Measurements from ENCODE around the gene SLC39A10. TPM values are rescaled to one million over a fixed set of nuclear protein-coding genes. Genes with fewer than 3 reads are reported as not detected.
"Not testable (repeated sequence)": the region's sequence is repeated elsewhere in the genome, so short reads cannot be mapped to it uniquely, and the experiment has no call there.

The SLC39A10 gene
- total and polyA plus RNA-seq, 8 donors = 0.15 to 22.0 (median 3.1) TPM

DNA sequence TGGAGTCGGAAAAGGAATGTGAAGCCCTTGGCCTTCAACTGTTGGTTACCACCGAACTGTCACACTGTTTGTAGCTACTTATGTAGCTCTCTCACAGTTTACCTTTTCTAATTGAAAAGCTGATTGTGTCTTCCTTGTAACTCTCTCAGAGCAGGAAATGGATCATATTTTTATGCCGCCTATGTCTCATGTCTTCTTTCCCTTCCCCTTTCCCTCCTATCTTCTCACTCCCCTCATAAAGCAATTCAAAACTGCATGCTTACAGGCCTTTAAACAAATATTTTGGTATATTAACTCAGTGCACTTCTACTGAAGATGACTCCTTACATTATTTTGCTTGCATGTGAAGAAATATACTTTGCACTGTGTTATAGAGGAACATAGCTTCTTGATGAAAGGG is 6.0 kb downstream of the SLC39A10 start:
- TF ChIP-seq, protein P1, sequence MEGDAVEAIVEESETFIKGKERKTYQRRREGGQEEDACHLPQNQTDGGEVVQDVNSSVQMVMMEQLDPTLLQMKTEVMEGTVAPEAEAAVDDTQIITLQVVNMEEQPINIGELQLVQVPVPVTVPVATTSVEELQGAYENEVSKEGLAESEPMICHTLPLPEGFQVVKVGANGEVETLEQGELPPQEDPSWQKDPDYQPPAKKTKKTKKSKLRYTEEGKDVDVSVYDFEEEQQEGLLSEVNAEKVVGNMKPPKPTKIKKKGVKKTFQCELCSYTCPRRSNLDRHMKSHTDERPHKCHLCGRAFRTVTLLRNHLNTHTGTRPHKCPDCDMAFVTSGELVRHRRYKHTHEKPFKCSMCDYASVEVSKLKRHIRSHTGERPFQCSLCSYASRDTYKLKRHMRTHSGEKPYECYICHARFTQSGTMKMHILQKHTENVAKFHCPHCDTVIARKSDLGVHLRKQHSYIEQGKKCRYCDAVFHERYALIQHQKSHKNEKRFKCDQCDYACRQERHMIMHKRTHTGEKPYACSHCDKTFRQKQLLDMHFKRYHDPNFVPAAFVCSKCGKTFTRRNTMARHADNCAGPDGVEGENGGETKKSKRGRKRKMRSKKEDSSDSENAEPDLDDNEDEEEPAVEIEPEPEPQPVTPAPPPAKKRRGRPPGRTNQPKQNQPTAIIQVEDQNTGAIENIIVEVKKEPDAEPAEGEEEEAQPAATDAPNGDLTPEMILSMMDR (IDR thresholded peaks at IDR 0.05) = no peak
- TF ChIP-seq POLR2A (IDR thresholded peaks at IDR 0.05) = no peak
- no peak for TF ChIP-seq EP300 (IDR thresholded peaks at IDR 0.05)
- TF ChIP-seq POLR2AphosphoS5 (IDR thresholded peaks at IDR 0.05) = no peak
- no peak overlapping the region for H3K4me3 ChIP-seq
- intact Hi-C loops (cut with DNase I; ENCODE audit: low total_unique reads) = no loop called here
- no peaks in the 10 kb centered on the region for H3K9me3 ChIP-seq
- WGBS, 5 donors = 72 to 81% (median 76%) methylated on average over 3 of the region's 3 CpGs
- no peak overlapping the region for H3K27ac ChIP-seq
- no peaks in the 10 kb centered on the region for H3K27me3 ChIP-seq
- peaks cover 20 to 45% (median 33%) of the 10 kb centered on the region in 4 donors for H3K4me1 ChIP-seq
- no peaks in the 10 kb centered on the region for H3K36me3 ChIP-seq
- DNase-seq = no peak

DNA sequence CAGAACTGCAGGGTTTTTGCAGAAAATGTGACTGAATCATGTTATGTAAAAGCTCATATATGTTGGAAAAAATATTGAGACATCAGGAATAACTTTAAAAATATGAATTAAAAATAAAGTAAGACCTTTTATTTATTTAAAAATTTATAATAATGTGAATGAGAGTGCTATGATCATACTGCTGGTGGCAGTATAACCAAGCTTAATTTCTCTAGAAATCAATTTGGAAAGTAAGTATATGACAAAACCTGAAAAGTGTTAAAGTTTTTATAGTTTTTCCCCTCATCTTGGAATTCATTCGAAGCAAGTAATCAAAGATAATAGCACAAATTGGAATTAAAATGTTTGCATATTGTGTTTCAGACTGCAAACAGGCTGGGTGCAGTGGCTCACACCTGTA is 7.5 kb downstream of the SLC39A10 start:
- no peaks in the 10 kb centered on the region for H3K36me3 ChIP-seq
- H3K4me3 ChIP-seq = no peak overlapping the region
- intact Hi-C loops (cut with DNase I; ENCODE audit: low total_unique reads) = no loop called here
- no peaks in the 10 kb centered on the region for H3K27me3 ChIP-seq
- H3K27ac ChIP-seq = no peak overlapping the region
- WGBS, 5 donors = 46 to 71% (median 55%) methylated on average over 1 of the region's 1 CpG
- TF ChIP-seq POLR2A (IDR thresholded peaks at IDR 0.05) (no peak), POLR2AphosphoS5 (IDR thresholded peaks at IDR 0.05) (no peak), EP300 (IDR thresholded peaks at IDR 0.05) (no peak)
- TF ChIP-seq, protein P1 (IDR thresholded peaks at IDR 0.05) = no peak
- H3K9me3 ChIP-seq = no peaks in the 10 kb centered on the region
- peaks cover 8 to 32% (median 20%) of the 10 kb centered on the region in 4 donors for H3K4me1 ChIP-seq
- no peak for DNase-seq

DNA sequence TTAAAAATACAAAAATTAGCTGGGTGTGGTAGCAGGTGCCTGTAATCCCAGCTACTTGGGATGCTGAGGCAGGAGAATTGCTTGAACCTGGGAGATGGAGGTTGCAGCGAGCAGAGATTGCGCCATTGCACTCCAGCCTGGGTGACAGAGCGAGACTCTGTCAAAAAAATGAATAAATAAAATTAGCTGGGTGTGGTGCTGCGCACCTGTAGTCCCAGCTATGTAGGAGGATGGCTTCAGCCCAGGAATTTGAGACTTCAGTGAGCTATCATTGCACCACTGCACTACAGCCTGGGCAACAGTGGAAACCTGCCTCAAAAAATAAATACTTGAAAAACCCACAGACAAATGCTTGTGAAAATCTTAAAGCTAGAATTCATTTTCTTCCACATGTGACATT is 8.1 kb downstream of the SLC39A10 start:
- DNase-seq; H3K27ac ChIP-seq; H3K9me3 ChIP-seq; intact Hi-C loops (cut with DNase I; ENCODE audit: low total_unique reads); H3K27me3 ChIP-seq; H3K4me3 ChIP-seq; H3K36me3 ChIP-seq: not testable (repeated sequence)
- H3K4me1 ChIP-seq = peaks cover 2 to 26% (median 13%) of the 10 kb centered on the region in 4 donors
- 81 to 92% (median 89%) methylated on average over 4 of the region's 4 CpGs for WGBS, 5 donors

DNA sequence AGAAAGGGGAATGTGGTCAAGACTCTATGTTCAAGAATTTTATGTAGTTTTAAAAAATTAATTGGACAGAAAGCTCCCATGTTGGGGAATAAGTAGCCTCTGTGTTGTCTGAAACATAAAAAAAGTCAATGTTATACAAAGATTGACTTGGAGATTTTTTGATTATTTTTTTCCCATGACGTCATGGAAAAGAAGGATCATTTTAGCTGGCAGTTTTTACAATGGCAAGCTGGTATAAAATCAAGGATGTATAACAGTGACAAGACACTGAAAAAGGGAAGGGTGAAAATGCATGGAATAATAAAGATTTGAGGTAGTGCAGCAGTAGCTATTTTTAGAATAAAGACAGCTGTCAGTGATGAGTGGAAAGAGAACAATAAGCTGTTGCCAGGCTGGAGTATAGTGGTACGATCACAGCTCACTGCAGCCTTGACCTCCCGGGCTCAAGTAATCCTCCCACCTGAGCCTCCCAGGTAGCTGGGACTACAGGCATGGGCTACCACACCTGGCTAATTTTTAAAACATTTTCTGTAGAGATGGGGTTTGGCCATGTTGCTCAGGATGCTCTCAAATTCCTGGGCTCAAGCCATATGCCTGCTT is 9.2 kb downstream of the SLC39A10 start:
- DNase-seq = no peak
- WGBS, 5 donors = 64 to 71% (median 68%) methylated on average over 3 of the region's 3 CpGs
- H3K4me3 ChIP-seq = no peak overlapping the region
- no peak for TF ChIP-seq POLR2AphosphoS5 (IDR thresholded peaks at IDR 0.05)
- TF ChIP-seq EP300 (IDR thresholded peaks at IDR 0.05) = no peak
- TF ChIP-seq POLR2A (IDR thresholded peaks at IDR 0.05) = no peak
- no peaks in the 10 kb centered on the region for H3K36me3 ChIP-seq
- no peaks in the 10 kb centered on the region for H3K27me3 ChIP-seq
- no peaks in the 10 kb centered on the region for H3K9me3 ChIP-seq
- no peak overlapping the region for H3K27ac ChIP-seq
- H3K4me1 ChIP-seq = peaks cover 0 to 18% (median 8%) of the 10 kb centered on the region in 4 donors
- intact Hi-C loops (cut with DNase I; ENCODE audit: low total_unique reads) = no loop called here

DNA sequence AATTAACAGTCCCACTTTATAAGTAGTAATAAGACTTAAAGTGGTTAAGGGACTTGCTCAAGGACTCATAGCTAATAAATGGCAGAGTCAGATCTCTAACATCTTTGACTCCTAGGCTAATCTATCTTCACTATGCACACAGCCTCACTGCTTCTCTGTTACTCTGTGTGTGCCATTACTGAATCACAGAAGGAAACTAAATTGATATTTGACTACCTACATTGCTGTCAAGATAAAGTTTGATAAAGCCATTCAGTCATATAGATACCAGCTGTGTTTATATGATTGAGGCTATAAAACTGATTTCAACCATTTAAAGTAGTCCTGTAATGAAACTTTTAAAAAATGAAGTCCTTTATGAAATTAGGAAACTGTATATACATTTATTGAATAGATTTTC is 10.9 kb downstream of the SLC39A10 start:
- no peak for DNase-seq
- no peaks in the 10 kb centered on the region for H3K27me3 ChIP-seq
- no peak overlapping the region for H3K27ac ChIP-seq
- no peaks in the 10 kb centered on the region for H3K9me3 ChIP-seq
- H3K36me3 ChIP-seq = no peaks in the 10 kb centered on the region
- peaks cover 0 to 11% (median under 1%) of the 10 kb centered on the region in 4 donors for H3K4me1 ChIP-seq
- no peak overlapping the region for H3K4me3 ChIP-seq
- intact Hi-C loops (cut with DNase I; ENCODE audit: low total_unique reads) = no loop called here
- no peak for TF ChIP-seq POLR2AphosphoS5 (IDR thresholded peaks at IDR 0.05)
- TF ChIP-seq POLR2A (IDR thresholded peaks at IDR 0.05) = no peak
- TF ChIP-seq EP300 (IDR thresholded peaks at IDR 0.05) = no peak
- TF ChIP-seq, protein P1 (IDR thresholded peaks at IDR 0.05) = no peak
